Neural cell (in vitro differentiated cells): Measurements from ENCODE around the gene HDAC10. TPM values are rescaled to one million over a fixed set of nuclear protein-coding genes. Genes with fewer than 3 reads are reported as not detected.

Source experiments
- H2AFZ ChIP-seq: fragments of 200-600, 300-800 bp; sonication (generic), shearing (Covaris generic); 2 replicates; pipeline ENCODE4 v1.6.0; 2014; ENCODE audit warnings: low read depth, mild to moderate bottlenecking, antibody characterized with exemption, low read length, moderate library complexity
- H3F3A ChIP-seq: fragments of 200-600 bp; shearing (Covaris generic); 2 replicates; pipeline ENCODE4 v1.6.1; 2016; ENCODE audit warnings: mild to moderate bottlenecking, moderate library complexity, mixed read lengths, antibody characterized with exemption, low read length; ENCODE audit not compliant: insufficient read depth, poor library complexity, severe bottlenecking
- H3K27ac ChIP-seq: fragments of 200-600, 300-800 bp; sonication (generic), shearing (Covaris generic); 2 replicates; pipeline ENCODE4 v1.5.1; 2014; ENCODE audit warnings: mild to moderate bottlenecking, low read length, moderate library complexity
- H3K27me3 ChIP-seq: fragments of 300-800, 200-600 bp; sonication (generic), shearing (Covaris generic); 2 replicates; pipeline ENCODE4 v1.6.0; 2014; ENCODE audit warnings: mild to moderate bottlenecking, low read depth, low read length, moderate library complexity; ENCODE audit not compliant: insufficient read depth
- H3K36me3 ChIP-seq: fragments of 300-800, 200-600 bp; sonication (generic), shearing (Covaris generic); 2 replicates; pipeline ENCODE4 v1.5.1; 2014; ENCODE audit warnings: mild to moderate bottlenecking, antibody characterized with exemption, low read length, moderate library complexity; ENCODE audit not compliant: insufficient read depth
- H3K4me2 ChIP-seq: fragments of 300-800, 200-600 bp; sonication (generic), shearing (Covaris generic); 2 replicates; pipeline ENCODE4 v1.6.0; 2014; ENCODE audit warnings: mild to moderate bottlenecking, low read length
- H3K4me3 ChIP-seq: fragments of 300-800, 200-600 bp; sonication (generic), shearing (Covaris generic); 2 replicates; pipeline ENCODE4 v1.5.1; 2014; ENCODE audit warnings: mild to moderate bottlenecking, low read length, moderate library complexity
- H3K79me2 ChIP-seq: fragments of 200-600 bp; shearing (Covaris generic); replicated peaks from 2 replicates; pipeline ENCODE4 v1.6.0; 2014; ENCODE audit warnings: mild to moderate bottlenecking, low read length, moderate library complexity; ENCODE audit not compliant: insufficient read depth
- H3K9ac ChIP-seq: fragments of 300-800, 200-600 bp; sonication (generic), shearing (Covaris generic); 2 replicates; pipeline ENCODE4 v1.6.1; 2016; ENCODE audit warnings: mild to moderate bottlenecking, low read length, mixed read lengths
- H3K9me2 ChIP-seq: fragments of 200-600 bp; shearing (Covaris generic); 2 replicates; pipeline ENCODE4 v1.6.1; 2016; ENCODE audit warnings: mild to moderate bottlenecking, low read length, mixed read lengths; ENCODE audit not compliant: insufficient read depth
- H3K9me3 ChIP-seq: fragments of 200-600, 300-800 bp; sonication (generic), shearing (Covaris generic); 2 replicates; pipeline ENCODE4 v1.6.1; 2016; ENCODE audit warnings: mild to moderate bottlenecking, mixed run types, low read length, moderate library complexity, mixed read lengths
- H4K20me1 ChIP-seq: fragments of 200-600 bp; shearing (Covaris generic); 2 replicates; pipeline ENCODE4 v1.6.1; 2016; ENCODE audit warnings: mild to moderate bottlenecking, mixed run types; ENCODE audit not compliant: insufficient read depth
- CTCF ChIP-seq: fragments of 450-650 bp; IDR thresholded peaks from 2 replicates; pipeline ENCODE4 v1.5.1; 2014; ENCODE audit warnings: antibody characterized with exemption, mild to moderate bottlenecking, moderate library complexity; ENCODE audit not compliant: poor library complexity, severe bottlenecking
- EP300 ChIP-seq: fragments of 450-650 bp; conservative IDR thresholded peaks from 2 replicates; pipeline ENCODE4 v1.6.1; 2014; ENCODE audit warnings: antibody characterized with exemption, mild to moderate bottlenecking, moderate library complexity; ENCODE audit not compliant: poor library complexity, severe bottlenecking
- EZH2 ChIP-seq: fragments of 200-600, 300-800 bp; shearing (Covaris generic), sonication (generic); IDR thresholded peaks from 2 replicates; pipeline ENCODE4 v1.6.1; 2014; ENCODE audit warnings: antibody characterized with exemption, low read length, borderline replicate concordance, mild to moderate bottlenecking; ENCODE audit not compliant: insufficient read depth, poor library complexity, severe bottlenecking
- MXI1 ChIP-seq: fragments of 450-650 bp; conservative IDR thresholded peaks from 2 replicates; pipeline ENCODE4 v1.6.1; 2014; ENCODE audit warnings: antibody characterized with exemption, mild to moderate bottlenecking; ENCODE audit not compliant: poor library complexity, severe bottlenecking
- POLR2AphosphoS5 ChIP-seq: IDR thresholded peaks from 2 replicates; pipeline ENCODE4 v1.6.1; 2012
- RAD21 ChIP-seq: fragments of 450-650 bp; conservative IDR thresholded peaks from 2 replicates; pipeline ENCODE4 v1.6.1; 2014; ENCODE audit warnings: antibody characterized with exemption, mild to moderate bottlenecking, moderate library complexity
- REST ChIP-seq: IDR thresholded peaks from 2 replicates; pipeline ENCODE4 v1.6.1; 2012; ENCODE audit warnings: borderline replicate concordance
- SMC3 ChIP-seq: fragments of 450-650 bp; conservative IDR thresholded peaks from 2 replicates; pipeline ENCODE4 v1.6.1; 2014; ENCODE audit warnings: antibody characterized with exemption, mild to moderate bottlenecking, moderate library complexity; ENCODE audit not compliant: poor library complexity
- TAF1 ChIP-seq: IDR thresholded peaks from 2 replicates; pipeline ENCODE4 v1.6.1; 2012; ENCODE audit warnings: low read depth
- polyA plus RNA-seq: library from polyadenylated mRNA; depleted of rRNA; stranded (reverse); fragments of >200 nt; gene quantifications from 2 replicates; pipeline ENCODE4 v1.2.3, GENCODE V29; 2014

Gene HDAC10
- polyA plus RNA-seq, 1 donor from 2014 or later: 39.1 TPM

DNA sequence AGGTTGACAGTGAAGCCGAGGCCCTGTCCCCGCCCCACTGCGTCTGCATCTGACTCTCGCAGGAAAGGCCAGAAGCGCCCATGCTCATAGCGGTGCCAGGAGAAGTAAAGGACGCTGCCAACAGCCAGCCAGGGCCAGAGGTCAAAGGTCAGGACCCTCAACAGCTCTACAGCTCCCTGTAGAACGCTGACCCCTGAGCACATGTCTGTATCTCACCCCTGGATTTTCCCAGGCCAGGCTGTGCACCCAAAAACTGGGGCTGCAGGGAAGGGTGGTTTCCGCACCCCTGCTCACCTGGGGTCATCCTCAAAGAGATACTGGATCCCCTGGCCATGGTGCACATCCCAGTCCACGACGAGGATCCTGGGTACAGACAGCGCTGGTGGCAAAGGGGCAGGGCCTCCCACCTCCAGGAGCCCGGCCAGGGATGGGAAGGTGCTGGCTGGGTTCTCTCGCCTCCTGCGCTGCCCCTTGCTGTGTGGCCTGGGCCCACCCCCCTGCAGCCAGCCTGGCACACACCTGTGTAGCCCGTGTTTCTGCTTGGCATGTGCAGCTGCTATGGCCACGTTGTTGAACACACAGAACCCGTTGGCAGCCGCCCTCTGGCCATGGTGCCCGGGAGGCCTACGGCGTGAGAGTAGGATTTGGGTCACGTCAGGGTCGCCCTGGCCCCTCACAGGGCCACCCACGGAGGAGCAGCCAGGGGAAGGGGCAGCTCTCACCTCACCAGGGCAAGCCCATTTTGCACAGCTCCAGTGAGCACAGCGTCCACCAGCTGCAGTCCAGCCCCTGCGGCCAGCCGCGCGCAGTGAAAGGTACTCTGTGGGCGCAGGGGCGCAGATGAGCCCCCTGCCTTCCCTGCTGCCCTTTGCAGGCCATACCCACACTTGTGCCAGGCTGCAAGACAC lies 1.5 kb downstream of the HDAC10 start:
- Histone ChIP-seq H3K4me2 (no peak overlapping the region), H3K9me3 (no peaks in the 10 kb centered on the region), H3K4me3 (peak overlapping the region; percentile 75), H4K20me1 (no peaks in the 10 kb centered on the region), H2AFZ (no peak overlapping the region), H3K27me3 (no peaks in the 10 kb centered on the region), H3F3A (no peaks in the 10 kb centered on the region), H3K9me2 (no peaks in the 10 kb centered on the region), H3K9ac (peak overlapping the region; percentile 71), H3K27ac (no peak overlapping the region), H3K79me2 (no peaks in the 10 kb centered on the region), H3K36me3 (no peaks in the 10 kb centered on the region)
- TF ChIP-seq POLR2AphosphoS5 (no peak), SMC3 (no peak), EP300 (no peak), TAF1 (no peak), EZH2 (no peak), RAD21 (no peak), MXI1 (no peak), CTCF (no peak), REST (no peak)

- no peaks in the 10 kb centered on the region for H3F3A ChIP-seq
- H3K27me3 ChIP-seq: no peaks in the 10 kb centered on the region
- H3K4me3 ChIP-seq: no peak overlapping the region
- no peak overlapping the region for H3K4me2 ChIP-seq
- H3K79me2 ChIP-seq: peaks cover 9% of the 10 kb centered on the region
- no peak overlapping the region for H3K9ac ChIP-seq
- H3K9me3 ChIP-seq: no peaks in the 10 kb centered on the region
- no peaks in the 10 kb centered on the region for H4K20me1 ChIP-seq
- no peaks in the 10 kb centered on the region for H3K9me2 ChIP-seq
- no peak overlapping the region for H3K27ac ChIP-seq
- no peak for TF ChIP-seq CTCF
- TF ChIP-seq SMC3: no peak
- no peak for TF ChIP-seq RAD21
- TF ChIP-seq EZH2: no peak
- TF ChIP-seq POLR2AphosphoS5: no peak
- TF ChIP-seq MXI1: no peak
- no peak for TF ChIP-seq REST
- TF ChIP-seq EP300: no peak
- TF ChIP-seq TAF1: no peak
- no peaks in the 10 kb centered on the region for H3K36me3 ChIP-seq
- no peak overlapping the region for H2AFZ ChIP-seq
Measured at GRCh38 chr22:50248196-50249081, 2.6 kb downstream of the HDAC10 start.
